Osteocyte (in vitro differentiated cells): ENCODE measurements around the gene SPATC1L. TPM values are rescaled to one million over a fixed set of nuclear protein-coding genes. Genes with fewer than 3 reads are reported as not detected.
"Not testable (repeated sequence)": the region's sequence is repeated elsewhere in the genome, so short reads cannot be mapped to it uniquely, and the experiment has no call there.

Source experiments
- DNase-seq: peaks from one replicate; pipeline ENCODE4 v3.0.0; 2021; ENCODE audit warnings: mixed read lengths; ENCODE audit not compliant: unreplicated experiment; ENCODE audit errors: extremely low spot score
- H3K27ac Mint-ChIP-seq: one replicate; pipeline ENCODE4 v1.8.0; 2021; ENCODE audit warnings: mild to moderate bottlenecking, mixed read lengths; ENCODE audit not compliant: unreplicated experiment
- H3K27me3 Mint-ChIP-seq: one replicate; pipeline ENCODE4 v1.8.0; 2021; ENCODE audit warnings: mixed read lengths; ENCODE audit not compliant: unreplicated experiment
- H3K36me3 Mint-ChIP-seq: one replicate; pipeline ENCODE4 v1.8.0; 2021; ENCODE audit warnings: mixed read lengths; ENCODE audit not compliant: unreplicated experiment
- H3K4me1 Mint-ChIP-seq: one replicate; pipeline ENCODE4 v1.8.0; 2021; ENCODE audit warnings: mixed read lengths; ENCODE audit not compliant: unreplicated experiment
- H3K4me3 Mint-ChIP-seq: one replicate; pipeline ENCODE4 v1.8.0; 2021; ENCODE audit warnings: mild to moderate bottlenecking, moderate library complexity, mixed read lengths; ENCODE audit not compliant: unreplicated experiment
- H3K9me3 Mint-ChIP-seq: one replicate; pipeline ENCODE4 v1.8.0; 2021; ENCODE audit warnings: mixed read lengths; ENCODE audit not compliant: unreplicated experiment
- total RNA-seq: library from RNA; stranded (reverse); gene quantifications from 2 replicates; pipeline ENCODE4 v1.2.1, GENCODE V29; 2021
- TF ChIP-seq, protein P1 (sequence below): fragments of 200-600 bp; sonication (generic); IDR thresholded peaks from 2 replicates; pipeline ENCODE4 v1.5.0; 2021; ENCODE audit warnings: antibody characterized with exemption, mild to moderate bottlenecking, moderate library complexity

The SPATC1L gene
- total RNA-seq, 1 donor from 2014 or later, result 18.9 TPM

DNA sequence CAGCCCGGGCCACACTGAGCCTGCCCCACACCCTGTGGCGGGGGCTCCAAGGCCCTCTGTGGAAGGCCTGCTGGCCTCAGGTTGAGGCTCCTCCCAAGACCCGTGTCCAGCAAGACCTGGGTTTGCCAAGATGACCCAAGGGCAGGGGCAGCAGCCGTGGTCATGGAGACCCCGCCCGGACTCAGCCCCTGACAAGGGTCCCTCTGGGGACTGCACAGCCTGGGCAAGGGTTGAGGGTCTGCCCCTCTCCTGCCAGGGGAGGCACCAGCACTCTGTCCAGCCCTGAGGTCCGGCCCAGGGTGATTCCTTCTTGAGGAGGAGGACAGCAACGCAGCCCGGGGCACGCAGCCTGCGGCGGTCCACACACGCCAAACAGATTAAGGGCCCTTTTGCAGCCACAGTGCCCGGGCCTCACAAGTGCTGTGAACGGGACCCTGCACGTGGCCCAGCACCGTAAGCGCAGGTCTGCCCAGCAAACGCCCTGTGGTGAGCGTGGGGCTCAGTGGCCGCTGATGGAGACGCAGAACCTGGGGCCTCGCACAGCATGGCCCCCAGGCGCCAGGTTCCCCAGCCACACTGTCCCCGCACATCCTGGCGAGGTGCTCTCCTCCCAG lies 3.4 kb downstream of the SPATC1L start:
- peaks cover 17% of the 10 kb centered on the region for H3K9me3 Mint-ChIP-seq
- no peak overlapping the region for H3K4me3 Mint-ChIP-seq
- TF ChIP-seq, protein P1, sequence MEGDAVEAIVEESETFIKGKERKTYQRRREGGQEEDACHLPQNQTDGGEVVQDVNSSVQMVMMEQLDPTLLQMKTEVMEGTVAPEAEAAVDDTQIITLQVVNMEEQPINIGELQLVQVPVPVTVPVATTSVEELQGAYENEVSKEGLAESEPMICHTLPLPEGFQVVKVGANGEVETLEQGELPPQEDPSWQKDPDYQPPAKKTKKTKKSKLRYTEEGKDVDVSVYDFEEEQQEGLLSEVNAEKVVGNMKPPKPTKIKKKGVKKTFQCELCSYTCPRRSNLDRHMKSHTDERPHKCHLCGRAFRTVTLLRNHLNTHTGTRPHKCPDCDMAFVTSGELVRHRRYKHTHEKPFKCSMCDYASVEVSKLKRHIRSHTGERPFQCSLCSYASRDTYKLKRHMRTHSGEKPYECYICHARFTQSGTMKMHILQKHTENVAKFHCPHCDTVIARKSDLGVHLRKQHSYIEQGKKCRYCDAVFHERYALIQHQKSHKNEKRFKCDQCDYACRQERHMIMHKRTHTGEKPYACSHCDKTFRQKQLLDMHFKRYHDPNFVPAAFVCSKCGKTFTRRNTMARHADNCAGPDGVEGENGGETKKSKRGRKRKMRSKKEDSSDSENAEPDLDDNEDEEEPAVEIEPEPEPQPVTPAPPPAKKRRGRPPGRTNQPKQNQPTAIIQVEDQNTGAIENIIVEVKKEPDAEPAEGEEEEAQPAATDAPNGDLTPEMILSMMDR, result no peak
- H3K4me1 Mint-ChIP-seq, result peaks cover 12% of the 10 kb centered on the region
- DNase-seq, result peak; percentile 82
- peaks cover 2% of the 10 kb centered on the region for H3K27me3 Mint-ChIP-seq
- peaks cover 5% of the 10 kb centered on the region for H3K36me3 Mint-ChIP-seq
- no peak overlapping the region for H3K27ac Mint-ChIP-seq

DNA sequence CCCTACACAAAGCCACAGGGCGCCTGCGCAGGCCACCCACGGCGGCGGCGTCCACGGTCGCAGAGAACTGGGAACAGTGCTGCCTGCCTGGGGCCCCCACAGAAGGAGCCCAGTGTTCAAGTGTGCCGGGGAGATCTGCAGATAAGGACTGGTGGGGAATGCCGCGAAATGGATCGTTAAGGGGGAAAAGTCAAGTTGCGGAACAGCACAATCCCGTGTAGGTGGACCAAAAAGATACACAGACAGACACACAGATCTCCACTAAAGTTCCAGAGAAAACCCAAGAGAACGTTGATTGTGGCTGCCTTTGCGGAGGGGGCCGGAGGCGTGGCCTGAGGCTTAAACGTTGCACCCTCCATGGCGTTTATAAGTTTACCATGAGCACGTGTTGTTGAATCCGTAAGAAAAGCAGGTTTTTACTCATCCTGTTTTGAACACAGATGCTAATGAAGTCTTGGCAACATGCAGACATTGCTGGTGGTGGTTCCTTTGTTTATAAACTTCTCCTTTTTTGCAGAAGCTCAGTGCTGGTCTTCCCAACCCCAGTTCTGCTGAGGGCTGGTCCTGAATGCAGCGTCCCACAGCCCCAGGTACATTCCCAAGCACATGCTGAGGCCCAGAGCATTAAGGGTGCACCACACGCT lies 4.1 kb downstream of the SPATC1L start:
- H3K27me3 Mint-ChIP-seq, result peaks cover 2% of the 10 kb centered on the region
- no peak overlapping the region for H3K4me3 Mint-ChIP-seq
- no peak for DNase-seq
- H3K36me3 Mint-ChIP-seq, result peaks cover 5% of the 10 kb centered on the region
- no peak overlapping the region for H3K27ac Mint-ChIP-seq
- TF ChIP-seq, protein P1, result no peak
- H3K9me3 Mint-ChIP-seq, result peaks cover 18% of the 10 kb centered on the region
- peaks cover 6% of the 10 kb centered on the region for H3K4me1 Mint-ChIP-seq

DNA sequence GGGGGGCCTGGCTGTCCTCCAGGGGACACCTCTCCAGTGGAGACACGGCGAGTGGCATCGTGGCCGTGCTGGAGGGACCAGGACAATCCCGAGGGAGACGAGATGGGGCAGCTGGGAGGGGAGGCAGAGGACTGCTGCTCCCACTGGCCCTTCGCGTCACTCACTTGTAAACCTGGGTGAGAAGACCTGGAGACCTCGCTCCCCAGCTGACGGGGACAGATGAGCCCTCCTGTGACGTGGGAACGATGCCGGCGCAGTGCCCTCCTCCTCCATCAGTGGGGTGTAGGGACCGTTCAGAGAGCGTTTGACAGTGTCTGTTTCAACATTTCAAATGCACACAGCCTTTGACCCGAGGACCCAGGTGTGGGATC lies 4.6 kb downstream of the SPATC1L start:
- Mint-ChIP-seq H3K9me3 (peaks cover 23% of the 10 kb centered on the region), H3K4me1 (peaks cover 6% of the 10 kb centered on the region), H3K36me3 (peaks cover 10% of the 10 kb centered on the region), H3K27ac (no peak overlapping the region), H3K27me3 (peaks cover 2% of the 10 kb centered on the region), H3K4me3 (no peak overlapping the region)
- DNase-seq, result peak; percentile 75
- TF ChIP-seq, protein P1, result no peak

DNA sequence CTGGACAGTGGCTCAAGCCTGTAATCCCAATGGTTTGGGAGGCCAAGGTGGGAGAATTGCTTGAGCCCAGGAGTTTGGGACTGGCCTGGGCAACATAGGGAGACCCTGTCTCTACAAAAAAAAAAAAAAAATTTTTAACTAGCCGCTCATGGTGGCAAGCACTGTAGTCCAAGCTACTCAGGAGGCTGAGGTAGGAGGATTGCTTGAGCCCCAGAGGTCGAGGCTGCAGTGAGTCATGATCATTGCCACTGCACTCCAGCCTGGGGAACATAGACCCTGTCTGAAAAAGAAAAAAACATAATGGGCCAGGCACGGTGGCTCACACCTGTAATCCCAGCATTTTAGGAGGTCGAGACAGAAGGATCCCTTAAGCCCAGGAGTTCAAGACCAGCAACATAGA lies 5.3 kb downstream of the SPATC1L start:
- peaks cover 2% of the 10 kb centered on the region for H3K27me3 Mint-ChIP-seq
- TF ChIP-seq, protein P1, result no peak
- DNase-seq, result no peak
- H3K4me3 Mint-ChIP-seq, result no peak overlapping the region
- H3K4me1 Mint-ChIP-seq, result peaks cover 6% of the 10 kb centered on the region
- H3K9me3 Mint-ChIP-seq, result peaks cover 28% of the 10 kb centered on the region
- H3K36me3 Mint-ChIP-seq, result peaks cover 15% of the 10 kb centered on the region
- no peak overlapping the region for H3K27ac Mint-ChIP-seq

DNA sequence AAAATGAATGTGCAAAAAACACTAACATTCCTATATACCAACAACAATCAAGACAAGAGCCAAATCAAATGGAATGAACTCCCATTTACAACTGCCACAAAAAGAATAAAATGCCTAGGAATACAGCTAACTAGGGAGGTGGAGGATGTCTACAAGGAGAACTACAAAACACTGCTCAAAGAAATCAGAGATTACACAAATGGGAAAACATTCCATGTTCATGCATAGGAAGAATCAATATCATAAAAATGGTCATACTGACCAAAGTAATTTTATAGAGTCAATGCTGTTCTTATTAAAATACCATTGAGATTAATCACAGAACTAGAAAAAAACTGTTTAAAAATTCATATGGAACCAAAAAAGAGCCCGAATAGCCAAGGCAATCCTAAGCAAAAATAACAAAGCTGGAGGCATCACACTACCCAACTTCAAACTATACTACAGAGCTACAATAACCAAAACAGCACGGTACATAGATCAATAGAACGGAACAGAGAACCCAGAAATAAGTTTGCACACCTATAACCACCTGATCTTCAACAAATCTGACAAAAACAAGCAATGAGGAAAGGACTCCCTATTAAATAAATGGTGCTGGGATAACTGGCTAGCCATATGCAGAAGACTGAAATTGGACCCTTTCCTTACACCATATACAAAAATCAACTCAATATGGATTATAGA lies 7.7 kb downstream of the SPATC1L start:
- H3K9me3 Mint-ChIP-seq, result peaks cover 28% of the 10 kb centered on the region
- not testable (repeated sequence) for DNase-seq, H3K27me3 Mint-ChIP-seq, H3K27ac Mint-ChIP-seq, H3K4me3 Mint-ChIP-seq, H3K4me1 Mint-ChIP-seq
- H3K36me3 Mint-ChIP-seq, result peaks cover 17% of the 10 kb centered on the region
